Body of pancreas (tissue), 2 donors: ENCODE results near the gene CXCR3. TPM values are rescaled to one million over a fixed set of nuclear protein-coding genes. Genes with fewer than 3 reads are reported as not detected.

ENCODE experiments used
- total RNA-seq, 2 donors: library from RNA; depleted of rRNA; stranded (reverse); fragments of >200 nt; gene quantifications; one replicate each; pipeline ENCODE4 v1.1.0, GENCODE V29; 2016

Gene CXCR3
- total RNA-seq, 2 donors from 2014 or later: 0.78 TPM; not detected in 1

Other genes with a start within 250 kb of the CXCR3 start
- gene OGT, start 85.4 kb downstream of the CXCR3 start, total RNA-seq: 100 to 1,000 TPM; 180 to 184 TPM
- gene GCNA, start 40.1 kb downstream of the CXCR3 start, total RNA-seq: 1 to 10 TPM; 3.6 to 6.9 TPM
- gene CXorf49, start 99.8 kb upstream of the CXCR3 start, total RNA-seq: not detected
- gene CXorf49B, start 144.8 kb upstream of the CXCR3 start, total RNA-seq: not detected